SK-N-SH treated with all-trans-retinoic acid at 6 μM for 48 hours (cell line): Measurements from ENCODE around the gene RYR1.

Experiments used
- BACH2 ChIP-seq: fragments of 250-450 bp; sonication (Bioruptor Pico); IDR thresholded peaks from 2 replicates; pipeline ENCODE4 v1.9.0; 2021; ENCODE audit warnings: mild to moderate bottlenecking, borderline replicate concordance
- ESRRG ChIP-seq: fragments of 250-450 bp; sonication (Bioruptor Pico); IDR thresholded peaks from 2 replicates; pipeline ENCODE4 v1.6.1; 2021; ENCODE audit warnings: mild to moderate bottlenecking
- GLIS3 ChIP-seq: fragments of 250-450 bp; sonication (Bioruptor Pico); IDR thresholded peaks from 2 replicates; pipeline ENCODE4 v1.5.0; 2020; ENCODE audit warnings: mild to moderate bottlenecking, moderate library complexity
- POU6F1 ChIP-seq: fragments of 250-450 bp; sonication (Bioruptor Pico); IDR thresholded peaks from 2 replicates; pipeline ENCODE4 v1.8.0; 2021; ENCODE audit warnings: low read depth, mild to moderate bottlenecking, moderate library complexity, borderline replicate concordance
- RARB ChIP-seq: fragments of 250-450 bp; sonication (Bioruptor Pico); IDR thresholded peaks from 2 replicates; pipeline ENCODE4 v1.8.0; 2021; ENCODE audit warnings: mild to moderate bottlenecking, moderate library complexity
- ZFP30 ChIP-seq: fragments of 450-650 bp; formaldehyde crosslinking; IDR thresholded peaks from 2 replicates; pipeline ENCODE4 v1.5.0; 2022; ENCODE audit warnings: mild to moderate bottlenecking, moderate library complexity
- ZNF8 ChIP-seq: fragments of 450-650 bp; formaldehyde crosslinking; IDR thresholded peaks from 2 replicates; pipeline ENCODE4 v1.5.0; 2020; ENCODE audit warnings: mild to moderate bottlenecking, moderate library complexity
- TF ChIP-seq, protein P1 (sequence below): fragments of 250-450 bp; sonication (Bioruptor Pico); IDR thresholded peaks from 2 replicates; pipeline ENCODE4 v1.8.0; 2020; ENCODE audit warnings: mild to moderate bottlenecking, moderate library complexity, borderline replicate concordance

- no peak for TF ChIP-seq RARB (CRISPR knock-in tag)
- TF ChIP-seq, protein P1, sequence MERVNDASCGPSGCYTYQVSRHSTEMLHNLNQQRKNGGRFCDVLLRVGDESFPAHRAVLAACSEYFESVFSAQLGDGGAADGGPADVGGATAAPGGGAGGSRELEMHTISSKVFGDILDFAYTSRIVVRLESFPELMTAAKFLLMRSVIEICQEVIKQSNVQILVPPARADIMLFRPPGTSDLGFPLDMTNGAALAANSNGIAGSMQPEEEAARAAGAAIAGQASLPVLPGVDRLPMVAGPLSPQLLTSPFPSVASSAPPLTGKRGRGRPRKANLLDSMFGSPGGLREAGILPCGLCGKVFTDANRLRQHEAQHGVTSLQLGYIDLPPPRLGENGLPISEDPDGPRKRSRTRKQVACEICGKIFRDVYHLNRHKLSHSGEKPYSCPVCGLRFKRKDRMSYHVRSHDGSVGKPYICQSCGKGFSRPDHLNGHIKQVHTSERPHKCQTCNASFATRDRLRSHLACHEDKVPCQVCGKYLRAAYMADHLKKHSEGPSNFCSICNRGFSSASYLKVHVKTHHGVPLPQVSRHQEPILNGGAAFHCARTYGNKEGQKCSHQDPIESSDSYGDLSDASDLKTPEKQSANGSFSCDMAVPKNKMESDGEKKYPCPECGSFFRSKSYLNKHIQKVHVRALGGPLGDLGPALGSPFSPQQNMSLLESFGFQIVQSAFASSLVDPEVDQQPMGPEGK: no peak
- no peak for TF ChIP-seq GLIS3 (CRISPR knock-in tag)
- TF ChIP-seq POU6F1 (CRISPR knock-in tag): no peak
- TF ChIP-seq ZFP30: no peak
- TF ChIP-seq ZNF8: no peak
- no peak for TF ChIP-seq BACH2 (CRISPR knock-in tag)
- no peak for TF ChIP-seq ESRRG
These were observed 4.3 kb upstream of the RYR1 start for GRCh38 chr19:38429055-38429810.
